ENCODE measurements around the gene UBE2M.
"Not testable (repeated sequence)": the region's sequence is repeated elsewhere in the genome, so short reads cannot be mapped to it uniquely, and the experiment has no call there.

Gene UBE2M

DNA sequence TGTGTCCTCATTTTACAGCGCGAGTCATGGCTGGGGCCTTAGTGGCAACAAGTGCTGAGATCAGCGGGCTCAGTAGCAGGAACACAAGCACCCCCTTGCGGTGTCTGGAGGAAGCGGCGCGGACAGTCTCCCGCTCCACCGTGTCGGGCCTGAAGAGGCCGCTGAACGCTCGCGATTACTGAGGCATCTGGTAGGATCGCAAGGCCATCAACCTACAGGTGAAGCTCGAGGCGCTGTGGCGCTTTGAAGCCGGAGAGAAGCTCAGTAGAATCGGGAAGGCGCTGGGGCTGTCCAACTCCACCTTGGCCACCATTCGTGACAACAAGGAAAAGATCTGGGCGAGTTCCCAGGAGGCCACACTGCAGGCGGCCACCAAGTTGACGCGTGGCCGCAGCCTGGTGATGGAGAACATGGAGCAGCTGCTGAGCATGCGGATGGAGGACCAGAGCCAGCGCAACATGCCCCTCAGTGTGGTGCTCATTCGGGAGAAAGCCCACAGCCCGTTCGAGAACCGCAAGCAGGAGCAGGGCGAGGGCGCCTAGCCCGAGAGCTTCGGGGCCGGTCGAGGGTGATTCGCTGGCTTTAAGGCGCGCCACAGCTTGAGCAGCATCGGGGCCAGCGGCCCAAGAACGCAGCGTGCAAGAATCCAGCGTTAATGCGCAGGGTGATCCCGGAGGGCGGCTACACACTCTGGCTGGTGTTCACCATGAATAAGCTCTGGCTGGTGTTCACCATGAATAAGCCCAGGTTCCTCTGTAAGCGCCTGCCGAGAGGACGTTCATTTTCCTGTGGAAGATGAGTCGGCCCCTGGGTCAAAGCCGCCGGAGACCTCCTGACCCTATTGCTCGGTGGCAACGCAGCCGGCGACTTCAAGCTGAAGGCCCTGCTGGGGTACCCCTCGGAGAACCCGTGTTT lies 23.1 kb upstream of the UBE2M start:
- TF ChIP-seq CTCF (IDR thresholded peaks at IDR 0.05; ENCODE audit: control extremely low read depth, extremely low read depth, low read depth, missing control alignments) = peak; percentile 100
- CTCF ChIA-PET = interaction anchor here (0.6 to 4.5 kb wide), 14 partner anchors 13 to 173 kb away, joined by 3 to 60 read pairs (median 4); partner anchors contain the start of genes SLC27A5, TRIM28, ZBTB45 and ZNF584
- peak; percentile 90 for DNase-seq (ENCODE audit: extremely low spot score)
- POLR2A ChIA-PET = interaction anchor here (1.3 kb wide), 1 partner anchor 61 kb away, joined by 3 read pairs; no protein-coding TSS in a partner anchor

GRCh38 chr19:58579473-58580142 lies 21.2 kb upstream of the UBE2M start:
- DNase-seq (ENCODE audit: extremely low spot score) = no peak
- CTCF ChIA-PET = interaction anchor here (1.5 to 5.5 kb wide), 3 partner anchors 29 to 66 kb away, joined by 3 to 40 read pairs (median 39); partner anchors contain the start of gene ZBTB45
- TF ChIP-seq CTCF (IDR thresholded peaks at IDR 0.05; ENCODE audit: control extremely low read depth, extremely low read depth, low read depth, missing control alignments) = no peak
- POLR2A ChIA-PET = no interaction called here

GRCh38 chr19:58578012-58578925 lies 19.9 kb upstream of the UBE2M start:
- POLR2A ChIA-PET = no interaction called here
- DNase-seq (ENCODE audit: extremely low spot score) = no peak
- TF ChIP-seq CTCF (IDR thresholded peaks at IDR 0.05; ENCODE audit: control extremely low read depth, extremely low read depth, low read depth, missing control alignments) = no peak
- CTCF ChIA-PET = interaction anchor here (1.5 to 5.5 kb wide), 3 partner anchors 28 to 65 kb away, joined by 3 to 40 read pairs (median 39); partner anchors contain the start of gene ZBTB45

DNA sequence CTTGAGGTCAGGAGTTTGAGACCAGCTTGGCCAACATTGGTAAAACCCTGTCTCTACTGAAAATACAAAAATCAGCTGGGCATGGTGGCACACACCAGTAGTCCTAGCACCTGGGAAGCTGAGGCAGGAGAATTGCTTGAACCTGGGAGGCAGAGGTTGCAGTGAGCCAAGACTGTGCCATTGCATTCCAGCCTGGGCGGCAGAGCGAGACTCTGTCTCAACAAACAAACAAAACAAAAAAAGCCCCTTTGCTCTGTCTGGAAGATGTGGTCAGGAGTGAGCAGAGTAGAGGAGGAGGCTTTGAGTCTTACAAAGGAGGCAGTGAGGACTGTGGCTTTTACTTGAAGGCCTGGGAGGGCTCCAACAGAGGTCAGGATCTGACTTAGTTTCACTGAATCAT lies 19.2 kb upstream of the UBE2M start:
- DNase-seq (ENCODE audit: extremely low spot score); POLR2A ChIA-PET: not testable (repeated sequence)
- CTCF ChIA-PET = interaction anchor here (5.5 kb wide), 1 partner anchor 58 kb away, joined by 40 read pairs; the partner anchor contains the start of gene ZBTB45

GRCh38 chr19:58575183-58576041 lies 17.0 kb upstream of the UBE2M start:
- peak; percentile 87 for DNase-seq (ENCODE audit: extremely low spot score)
- TF ChIP-seq CTCF (IDR thresholded peaks at IDR 0.05; ENCODE audit: control extremely low read depth, extremely low read depth, low read depth, missing control alignments) = peak; percentile 36
- CTCF ChIA-PET = interaction anchor here (1.9 to 5.5 kb wide), 2 partner anchors 56 to 62 kb away, joined by 9 to 40 read pairs; partner anchors contain the start of gene ZBTB45
- POLR2A ChIA-PET = interaction anchor here (0.6 to 1.6 kb wide), 5 partner anchors 13 to 56 kb away, joined by 3 to 6 read pairs (median 3); partner anchors contain the start of genes CHMP2A and ZBTB45

GRCh38 chr19:58573658-58574164 lies 15.3 kb upstream of the UBE2M start:
- CTCF ChIA-PET = no interaction called here
- no peak for TF ChIP-seq CTCF (IDR thresholded peaks at IDR 0.05; ENCODE audit: control extremely low read depth, extremely low read depth, low read depth, missing control alignments)
- POLR2A ChIA-PET = interaction anchor here (0.6 kb wide), 2 partner anchors 75 to 101 kb away, joined by 3 to 7 read pairs; no protein-coding TSS in a partner anchor
- DNase-seq (ENCODE audit: extremely low spot score) = no peak
